ENCODE measurements around the gene SGCD.

DNA sequence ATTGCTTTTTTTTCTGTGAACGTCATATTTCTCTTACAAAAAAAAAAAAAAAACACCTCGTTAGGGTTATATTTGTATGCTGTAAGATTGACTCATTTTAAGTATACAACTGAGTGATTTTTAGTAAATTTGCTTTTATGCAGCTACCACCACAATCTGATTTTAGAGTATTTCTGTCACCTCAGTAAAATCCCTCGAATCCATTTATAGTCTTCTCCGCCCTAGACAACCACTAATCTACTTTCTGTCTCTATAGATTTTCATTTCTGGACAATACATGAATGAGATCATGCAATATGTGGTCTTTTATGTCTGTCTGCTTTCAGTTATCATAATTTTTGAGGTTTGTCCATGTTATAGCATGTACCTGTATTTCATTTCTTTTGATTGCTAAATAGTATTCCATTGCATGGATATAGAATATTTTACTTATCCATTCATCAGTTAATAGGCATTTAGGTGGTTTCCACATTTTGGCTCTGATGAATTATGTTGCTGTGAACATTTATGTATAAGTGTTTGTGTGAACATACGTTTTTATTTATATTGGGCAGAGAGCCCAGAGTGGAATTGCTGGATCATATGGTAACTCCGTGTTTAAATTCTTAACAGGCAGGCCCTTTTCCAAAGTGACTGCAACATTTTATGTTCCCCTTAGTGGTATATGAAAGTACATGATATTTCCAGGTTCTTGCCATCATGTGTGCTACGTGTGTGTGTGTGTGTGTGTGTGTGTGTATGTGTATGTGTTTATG, 171.4 kb downstream of the SGCD start:
- TF ChIP-seq, protein P1, sequence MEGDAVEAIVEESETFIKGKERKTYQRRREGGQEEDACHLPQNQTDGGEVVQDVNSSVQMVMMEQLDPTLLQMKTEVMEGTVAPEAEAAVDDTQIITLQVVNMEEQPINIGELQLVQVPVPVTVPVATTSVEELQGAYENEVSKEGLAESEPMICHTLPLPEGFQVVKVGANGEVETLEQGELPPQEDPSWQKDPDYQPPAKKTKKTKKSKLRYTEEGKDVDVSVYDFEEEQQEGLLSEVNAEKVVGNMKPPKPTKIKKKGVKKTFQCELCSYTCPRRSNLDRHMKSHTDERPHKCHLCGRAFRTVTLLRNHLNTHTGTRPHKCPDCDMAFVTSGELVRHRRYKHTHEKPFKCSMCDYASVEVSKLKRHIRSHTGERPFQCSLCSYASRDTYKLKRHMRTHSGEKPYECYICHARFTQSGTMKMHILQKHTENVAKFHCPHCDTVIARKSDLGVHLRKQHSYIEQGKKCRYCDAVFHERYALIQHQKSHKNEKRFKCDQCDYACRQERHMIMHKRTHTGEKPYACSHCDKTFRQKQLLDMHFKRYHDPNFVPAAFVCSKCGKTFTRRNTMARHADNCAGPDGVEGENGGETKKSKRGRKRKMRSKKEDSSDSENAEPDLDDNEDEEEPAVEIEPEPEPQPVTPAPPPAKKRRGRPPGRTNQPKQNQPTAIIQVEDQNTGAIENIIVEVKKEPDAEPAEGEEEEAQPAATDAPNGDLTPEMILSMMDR (IDR thresholded peaks at IDR 0.05 in 8 of 11, conservative IDR thresholded peaks at IDR 0.05 in 3 of 11), result no peak
- TF ChIP-seq POLR2A (IDR thresholded peaks at IDR 0.05) (no peak), POLR2AphosphoS5 (IDR thresholded peaks at IDR 0.05) (no peak)

Measured in spleen (tissue), 7 donors.